Measurements from ENCODE around the gene CAB39L. TPM values are rescaled to one million over a fixed set of nuclear protein-coding genes. Genes with fewer than 3 reads are reported as not detected.

CAB39L gene
- polyA plus RNA-seq, 1 donor from 2014 or later = 40.3 TPM

GRCh38 chr13:49444524-49445395, 896 bp upstream of the CAB39L start:
- Histone ChIP-seq H2AFZ (ENCODE audit: low read depth, low read length) (peak overlapping the region; percentile 92), H3K79me2 (replicated peaks; ENCODE audit: insufficient read depth, low read length) (peaks cover 30% of the 10 kb centered on the region)

GRCh38 chr13:49443357-49443703, 534 bp downstream of the CAB39L start:
- Histone ChIP-seq H3K9ac (ENCODE audit: low read length) (peak overlapping the region; percentile 94), H3K36me3 (ENCODE audit: insufficient read depth, low read length) (no peaks in the 10 kb centered on the region), H3K27ac (ENCODE audit: low read length) (peak overlapping the region; percentile 100), H3K9me2 (ENCODE audit: insufficient read depth, low read length) (no peaks in the 10 kb centered on the region), H3K4me2 (ENCODE audit: low read length) (peak overlapping the region; percentile 22), H3K79me2 (replicated peaks; ENCODE audit: insufficient read depth, low read length) (peaks cover 28% of the 10 kb centered on the region), H3K9me3 (ENCODE audit: low read length) (no peaks in the 10 kb centered on the region), H3K4me3 (ENCODE audit: low read length) (peak overlapping the region; percentile 86), H4K20me1 (ENCODE audit: insufficient read depth) (no peaks in the 10 kb centered on the region), H3F3A (ENCODE audit: insufficient read depth, low read length, poor library complexity, severe bottlenecking) (no peaks in the 10 kb centered on the region), H3K27me3 (ENCODE audit: insufficient read depth, low read depth, low read length) (no peaks in the 10 kb centered on the region), H2AFZ (ENCODE audit: low read depth, low read length) (peak overlapping the region; percentile 92)
- TF ChIP-seq EP300 (conservative IDR thresholded peaks at IDR 0.05; ENCODE audit: poor library complexity, severe bottlenecking) (no peak), TAF1 (IDR thresholded peaks at IDR 0.05; ENCODE audit: low read depth) (no peak), REST (IDR thresholded peaks at IDR 0.05; ENCODE audit: borderline replicate concordance) (no peak), POLR2AphosphoS5 (IDR thresholded peaks at IDR 0.05) (no peak), RAD21 (conservative IDR thresholded peaks at IDR 0.05) (no peak), SMC3 (conservative IDR thresholded peaks at IDR 0.05; ENCODE audit: poor library complexity) (no peak)

More at GRCh38 chr13:49444524-49445395, 896 bp upstream of the CAB39L start:
- Histone ChIP-seq H3K9me3 (ENCODE audit: low read length) (no peaks in the 10 kb centered on the region), H3K27me3 (ENCODE audit: insufficient read depth, low read depth, low read length) (no peaks in the 10 kb centered on the region), H3K9ac (ENCODE audit: low read length) (peak overlapping the region; percentile 94), H3K4me3 (ENCODE audit: low read length) (peak overlapping the region; percentile 86), H3F3A (ENCODE audit: insufficient read depth, low read length, poor library complexity, severe bottlenecking) (no peaks in the 10 kb centered on the region), H3K36me3 (ENCODE audit: insufficient read depth, low read length) (no peaks in the 10 kb centered on the region), H3K9me2 (ENCODE audit: insufficient read depth, low read length) (no peaks in the 10 kb centered on the region), H3K27ac (ENCODE audit: low read length) (peak overlapping the region; percentile 100), H3K4me2 (ENCODE audit: low read length) (peak overlapping the region; percentile 67), H4K20me1 (ENCODE audit: insufficient read depth) (no peaks in the 10 kb centered on the region)
- TF ChIP-seq SMC3 (conservative IDR thresholded peaks at IDR 0.05; ENCODE audit: poor library complexity) (no peak), MXI1 (conservative IDR thresholded peaks at IDR 0.05; ENCODE audit: poor library complexity, severe bottlenecking) (peak; percentile 25)

- Histone ChIP-seq H3K9me3 (ENCODE audit: low read length) (no peaks in the 10 kb centered on the region), H3K27ac (ENCODE audit: low read length) (no peak overlapping the region), H3K9ac (ENCODE audit: low read length) (no peak overlapping the region), H3K4me2 (ENCODE audit: low read length) (no peak overlapping the region), H3F3A (ENCODE audit: insufficient read depth, low read length, poor library complexity, severe bottlenecking) (no peaks in the 10 kb centered on the region), H2AFZ (ENCODE audit: low read depth, low read length) (no peak overlapping the region), H3K4me3 (ENCODE audit: low read length) (no peak overlapping the region), H3K36me3 (ENCODE audit: insufficient read depth, low read length) (no peaks in the 10 kb centered on the region), H4K20me1 (ENCODE audit: insufficient read depth) (no peaks in the 10 kb centered on the region), H3K9me2 (ENCODE audit: insufficient read depth, low read length) (no peaks in the 10 kb centered on the region), H3K27me3 (ENCODE audit: insufficient read depth, low read depth, low read length) (no peaks in the 10 kb centered on the region), H3K79me2 (replicated peaks; ENCODE audit: insufficient read depth, low read length) (peaks cover 18% of the 10 kb centered on the region)
- TF ChIP-seq REST (IDR thresholded peaks at IDR 0.05; ENCODE audit: borderline replicate concordance) (no peak), RAD21 (conservative IDR thresholded peaks at IDR 0.05) (no peak), POLR2AphosphoS5 (IDR thresholded peaks at IDR 0.05) (no peak), SMC3 (conservative IDR thresholded peaks at IDR 0.05; ENCODE audit: poor library complexity) (no peak), EP300 (conservative IDR thresholded peaks at IDR 0.05; ENCODE audit: poor library complexity, severe bottlenecking) (no peak), EZH2 (IDR thresholded peaks at IDR 0.05; ENCODE audit: borderline replicate concordance, insufficient read depth, low read length, poor library complexity, severe bottlenecking) (no peak), MXI1 (conservative IDR thresholded peaks at IDR 0.05; ENCODE audit: poor library complexity, severe bottlenecking) (no peak), CTCF (IDR thresholded peaks at IDR 0.05; ENCODE audit: poor library complexity, severe bottlenecking) (no peak), TAF1 (IDR thresholded peaks at IDR 0.05; ENCODE audit: low read depth) (no peak)
These were observed 2.0 kb downstream of the CAB39L start for GRCh38 chr13:49441846-49442245.
